HG03097 (cell line): ENCODE measurements around the gene CMTM4.
A peak's percentile ranks its signal among the peaks of the same experiment; 100 is the strongest.
"Not testable (repeated sequence)": the region's sequence is repeated elsewhere in the genome, so short reads cannot be mapped to it uniquely, and the experiment has no call there.

Experiments
- ATAC-seq: cut with Tn5 transposase; IDR thresholded peaks from one replicate; pipeline ENCODE4 v1.9.1; 2021; ENCODE audit not compliant: unreplicated experiment, low FRiP score

CMTM4 gene

DNA sequence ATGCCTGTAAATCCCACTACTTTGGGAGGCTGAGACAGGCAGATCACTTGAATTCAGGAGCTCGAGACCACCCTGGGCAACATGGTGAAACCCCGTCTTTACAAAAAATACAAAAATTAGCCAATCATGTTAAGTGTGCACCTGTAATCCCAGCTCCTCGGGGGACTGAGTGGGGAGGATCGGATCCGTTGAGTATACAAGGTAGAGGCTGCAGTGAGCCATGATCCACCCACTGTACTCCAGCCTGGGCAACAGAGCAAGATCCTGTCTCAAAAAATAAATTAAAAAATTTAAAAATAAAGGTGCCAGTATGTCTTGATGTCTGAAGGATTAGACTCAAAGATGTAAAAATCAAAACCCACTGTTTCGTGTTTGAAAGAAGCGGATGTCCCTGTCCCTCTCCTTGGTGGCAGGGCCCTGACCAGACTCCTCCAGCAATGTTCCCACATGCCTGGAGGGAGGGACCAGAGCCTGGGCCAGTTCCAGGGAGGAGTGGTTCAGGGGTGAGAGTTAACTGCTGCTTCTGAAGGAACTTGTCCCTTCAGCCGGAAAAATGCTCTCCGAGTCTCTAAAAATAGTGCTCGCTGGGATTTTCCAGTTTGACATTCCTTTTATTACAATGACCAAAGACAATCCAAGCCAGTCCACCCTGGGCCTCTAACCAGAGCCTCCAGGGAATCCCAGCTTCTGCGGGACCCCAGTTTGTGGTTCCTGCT is 9.4 kb upstream of the CMTM4 start:
- ATAC-seq, result no peak

DNA sequence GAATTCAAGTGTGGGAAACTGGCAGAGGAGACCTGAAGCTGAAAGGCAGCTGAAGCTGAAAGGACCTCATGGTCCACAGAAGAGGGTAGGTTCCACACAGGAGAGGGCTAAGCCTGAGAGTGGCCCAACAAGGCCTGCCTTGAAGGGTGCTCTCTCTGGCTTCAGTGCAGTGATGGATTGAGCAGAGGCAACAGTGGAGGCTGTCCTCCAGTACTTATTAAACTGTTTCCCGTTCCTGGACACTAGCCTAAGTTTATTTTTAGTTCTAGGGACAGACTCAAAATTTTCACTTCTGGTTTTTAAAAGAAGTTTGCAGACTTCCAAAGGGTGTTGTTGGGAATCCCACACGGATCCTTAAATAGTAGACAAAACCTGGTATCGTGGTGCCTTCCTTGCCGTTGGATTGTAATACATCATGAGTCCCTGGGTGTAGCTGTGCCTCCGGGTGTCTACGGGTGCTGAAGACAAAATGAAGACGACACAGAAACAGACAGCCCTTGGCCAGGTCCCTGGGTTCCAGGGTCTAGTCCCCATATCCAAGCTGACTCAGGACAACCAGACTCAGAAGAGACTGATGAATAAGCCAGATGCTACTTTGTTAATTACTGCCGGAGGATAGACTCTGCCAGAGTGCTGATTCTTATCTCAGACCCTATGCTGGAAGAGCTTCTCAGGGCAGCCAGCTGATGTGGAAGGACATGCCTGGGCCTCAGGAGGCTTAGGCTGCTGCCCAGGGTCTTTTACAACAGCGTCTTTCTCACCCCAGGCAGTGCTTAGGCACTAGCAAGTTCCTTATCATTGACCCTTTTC is 7.1 kb upstream of the CMTM4 start:
- no peak for ATAC-seq

GRCh38 chr16:66701516-66701915 is 5.0 kb upstream of the CMTM4 start:
- ATAC-seq, result no peak

GRCh38 chr16:66701026-66701425 is 4.5 kb upstream of the CMTM4 start:
- no peak for ATAC-seq

- no peak for ATAC-seq
Observed at GRCh38 chr16:66699898-66700297, 3.4 kb upstream of the CMTM4 start.

- no peak for ATAC-seq
Observed at GRCh38 chr16:66698046-66698445, 1.5 kb upstream of the CMTM4 start.

DNA sequence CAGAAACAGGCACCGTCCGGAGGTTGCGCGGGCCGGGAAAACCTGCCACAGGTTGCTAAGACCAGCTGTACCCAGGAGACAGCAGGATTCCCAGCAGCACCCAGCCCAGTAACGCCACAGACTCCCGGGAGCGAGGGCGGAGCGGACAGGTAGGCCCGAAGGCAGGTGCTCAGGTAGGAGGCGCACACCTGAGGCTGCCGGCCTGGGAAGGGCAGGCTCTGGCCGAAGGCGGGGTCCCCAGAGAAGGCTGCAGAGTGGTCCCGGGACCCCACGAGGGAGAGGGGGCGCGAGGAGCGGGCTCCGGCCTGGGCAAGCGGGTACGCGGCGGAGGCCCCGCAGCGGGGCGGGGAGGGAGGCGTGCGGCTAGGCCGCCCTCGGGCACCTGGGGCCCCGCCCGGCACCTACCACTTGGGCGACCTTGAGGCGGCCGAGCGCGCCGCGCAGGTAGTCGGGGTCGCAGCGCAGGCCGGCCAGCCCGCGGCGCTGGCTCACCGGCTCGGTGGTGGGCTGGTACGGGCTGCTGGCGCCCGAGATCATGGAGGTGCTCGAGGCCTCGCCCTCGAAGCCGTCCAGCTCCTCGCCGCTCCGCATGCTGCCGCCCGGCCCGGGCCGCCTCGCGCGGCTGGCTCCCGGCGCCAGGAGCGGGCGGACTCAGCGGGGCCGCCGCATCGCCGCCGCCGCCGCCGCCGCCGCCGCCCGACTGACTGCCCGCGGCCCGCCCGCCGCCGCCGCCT is 441 bp downstream of the CMTM4 start:
- ATAC-seq, result peak; percentile 44

- ATAC-seq, result no peak
Observed at GRCh38 chr16:66695471-66695934, 1.0 kb downstream of the CMTM4 start.

- no peak for ATAC-seq
Observed at GRCh38 chr16:66693149-66693548, 3.4 kb downstream of the CMTM4 start.

DNA sequence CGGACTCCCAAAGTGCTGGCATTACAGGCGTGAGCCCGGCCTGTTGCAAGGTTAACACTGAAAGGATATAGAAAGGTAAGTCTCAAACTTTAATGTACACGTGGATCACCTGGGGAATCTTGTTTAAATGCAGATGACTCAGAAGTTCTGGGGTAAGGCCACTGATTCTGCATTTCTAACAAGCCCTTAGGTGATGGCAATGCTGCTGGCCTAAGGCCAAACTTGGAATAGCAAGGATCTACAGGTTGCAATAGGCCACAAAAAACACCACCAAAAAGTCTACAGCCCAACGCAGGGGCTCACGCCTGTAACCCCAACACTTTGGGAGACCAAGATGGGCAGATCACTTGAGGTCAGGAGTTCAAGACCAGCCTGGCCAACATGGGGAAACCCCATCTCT is 4.2 kb downstream of the CMTM4 start:
- ATAC-seq, result no peak

DNA sequence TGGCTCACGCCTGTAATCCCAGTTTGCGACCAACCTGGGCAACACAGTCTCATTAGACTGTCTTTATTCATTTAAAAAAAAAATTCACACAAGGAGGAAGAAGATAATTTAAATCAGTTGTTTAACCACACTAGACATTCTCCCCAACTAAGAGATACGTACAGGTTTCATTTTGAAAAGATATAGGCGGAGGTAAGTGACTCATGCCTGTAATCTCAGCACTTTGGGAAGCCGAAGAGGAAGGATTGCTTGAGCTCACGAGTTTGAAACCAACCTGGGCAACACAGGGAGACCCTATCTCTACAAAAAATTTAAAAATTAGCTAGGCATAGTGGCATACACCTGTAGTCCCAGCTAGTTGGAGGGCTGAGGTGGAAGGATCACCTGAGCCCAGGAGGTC is 5.3 kb downstream of the CMTM4 start:
- no peak for ATAC-seq

- no peak for ATAC-seq
Observed at GRCh38 chr16:66690106-66690847, 6.3 kb downstream of the CMTM4 start.

GRCh38 chr16:66689282-66689681 is 7.3 kb downstream of the CMTM4 start:
- ATAC-seq, result no peak

DNA sequence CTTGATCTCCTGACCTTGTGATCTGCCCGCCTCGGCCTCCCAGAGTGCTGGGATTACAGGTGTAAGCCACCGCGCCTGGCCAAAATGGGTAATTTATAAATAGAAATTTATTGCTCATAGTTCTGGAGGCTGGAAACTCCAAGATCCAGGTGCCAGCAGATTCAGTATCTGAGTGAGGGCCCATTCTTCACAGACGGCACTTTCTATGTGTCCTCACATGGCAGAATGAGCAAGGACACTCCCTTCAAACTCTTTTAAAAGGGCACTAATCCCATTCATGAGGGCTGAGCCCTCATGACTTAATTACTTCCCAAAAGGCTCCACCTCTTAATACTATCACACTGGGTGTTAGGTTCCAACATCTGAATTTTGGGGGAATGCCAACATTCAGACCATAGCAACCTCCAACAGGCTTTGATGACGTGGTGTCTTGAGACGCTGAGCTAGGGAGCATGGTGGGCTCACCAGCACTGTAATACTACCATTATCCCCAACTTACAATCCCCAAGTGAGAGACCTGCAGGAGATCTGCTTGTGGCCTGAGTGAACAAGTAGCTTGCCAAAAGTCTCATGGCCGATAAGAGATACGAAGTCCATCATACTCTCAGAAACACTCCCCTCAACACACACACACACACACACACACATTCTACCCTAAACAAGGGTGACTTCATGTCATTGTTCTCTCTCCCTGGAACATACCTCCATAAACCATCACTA is 8.5 kb downstream of the CMTM4 start:
- ATAC-seq, result no peak

DNA sequence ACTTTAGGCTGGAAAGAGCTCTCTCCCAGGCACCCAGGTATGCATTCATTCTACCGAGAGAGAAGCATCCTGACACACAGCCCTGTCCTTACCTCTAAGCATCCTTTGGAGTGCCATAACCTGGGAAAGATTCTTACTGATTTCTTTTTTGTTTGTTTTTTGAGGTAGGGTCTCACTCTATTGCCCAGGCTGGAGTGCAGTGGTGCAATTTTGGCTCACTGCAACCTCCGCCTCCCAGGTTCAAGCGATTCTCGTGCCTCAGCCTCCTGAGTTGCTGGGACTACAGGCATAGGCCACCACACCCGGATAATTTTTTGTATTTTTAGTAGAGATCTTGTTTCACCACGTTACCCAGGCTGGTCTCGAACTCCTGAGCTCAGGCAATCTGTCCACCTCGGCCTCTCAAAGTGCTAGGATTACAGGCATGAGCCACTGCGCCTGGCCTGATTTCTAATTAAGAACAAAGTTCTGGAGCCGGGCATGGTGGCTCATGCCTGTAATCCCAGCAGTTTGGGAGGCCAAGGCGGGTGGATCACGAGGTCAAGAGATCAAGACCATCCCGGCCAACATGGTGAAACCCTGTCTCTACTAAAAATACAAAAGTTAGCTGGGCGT is 10.9 kb downstream of the CMTM4 start:
- ATAC-seq, result not testable (repeated sequence)

DNA sequence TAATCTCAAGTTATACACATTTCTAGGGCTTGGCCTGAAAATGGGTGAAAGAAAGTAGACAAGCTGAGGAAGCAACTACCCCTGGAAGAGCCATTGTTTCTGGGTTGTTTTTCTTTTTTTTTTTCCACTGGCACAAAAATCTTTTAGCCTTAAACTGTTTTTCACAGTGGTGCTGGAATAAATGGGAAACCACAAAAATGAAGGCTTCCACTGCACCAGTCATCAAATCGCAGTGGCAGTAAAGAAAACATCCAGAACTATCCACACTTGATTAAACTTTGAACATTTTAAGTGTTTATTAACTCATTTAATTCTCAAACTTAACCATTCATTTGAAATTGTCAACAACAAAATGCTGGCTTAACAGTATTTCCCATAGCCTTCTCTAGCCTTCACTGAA is 14.3 kb downstream of the CMTM4 start:
- no peak for ATAC-seq

- no peak for ATAC-seq
Observed at GRCh38 chr16:66681676-66682075, 14.9 kb downstream of the CMTM4 start.

DNA sequence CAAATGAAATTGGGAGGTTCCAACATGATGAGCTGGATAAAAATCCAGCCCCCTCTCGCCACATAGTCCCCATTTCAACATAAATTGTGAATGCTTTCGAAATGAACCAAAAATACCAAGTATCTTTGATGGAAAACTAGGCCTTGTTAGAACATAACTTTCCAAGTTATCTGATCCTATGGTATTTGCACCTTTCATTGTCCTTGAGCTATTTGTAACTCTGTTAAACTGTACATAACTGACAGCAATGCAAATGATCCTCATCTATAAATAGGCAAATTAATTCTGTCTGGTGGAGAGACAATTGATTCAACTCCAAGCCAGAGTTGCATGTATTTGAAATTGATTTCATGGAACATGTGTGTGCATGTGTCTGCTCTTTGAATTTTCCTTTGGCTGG is 18.2 kb downstream of the CMTM4 start:
- ATAC-seq, result no peak

GRCh38 chr16:66677836-66678235 is 18.7 kb downstream of the CMTM4 start:
- ATAC-seq, result no peak

- ATAC-seq, result no peak
Observed at GRCh38 chr16:66677179-66677578, 19.4 kb downstream of the CMTM4 start.
